Upper lobe of right lung (tissue), 1 donor: Measurements from ENCODE around the gene SEMA7A. TPM values are rescaled to one million over a fixed set of nuclear protein-coding genes. Genes with fewer than 3 reads are reported as not detected.

Experiments used
- ATAC-seq: fragments of 200-7000 bp; cut with Tn5 transposase; one replicate; pipeline ENCODE4 v1.9.1; 2020; ENCODE audit warnings: mild to moderate bottlenecking, moderate library complexity
- DNase-seq: peaks from one replicate; pipeline ENCODE4 v3.0.0-alpha.2; 2020
- H3K27ac ChIP-seq: fragments of 200-600 bp; one replicate; pipeline ENCODE4 v1.8.0; 2022
- H3K27me3 ChIP-seq: fragments of 200-600 bp; one replicate; pipeline ENCODE4 v1.8.0; 2022; ENCODE audit warnings: mild to moderate bottlenecking
- H3K36me3 ChIP-seq: fragments of 200-600 bp; one replicate; pipeline ENCODE4 v1.8.0; 2022
- H3K4me1 ChIP-seq: fragments of 200-600 bp; one replicate; pipeline ENCODE4 v1.8.0; 2022
- H3K4me3 ChIP-seq: fragments of 200-600 bp; one replicate; pipeline ENCODE4 v1.8.0; 2022; ENCODE audit warnings: mild to moderate bottlenecking
- H3K9me3 ChIP-seq: fragments of 200-600 bp; one replicate; pipeline ENCODE4 v1.8.0; 2022
- CTCF ChIP-seq: fragments of 200-600 bp; IDR thresholded peaks from one replicate; pipeline ENCODE4 v1.8.0; 2022; ENCODE audit warnings: antibody characterized with exemption
- intact Hi-C: fragments of 100-400 bp; cut with DNase I; formaldehyde crosslinking; loops from one replicate; pipeline ENCODE4 v1.11.0; 2022
- total RNA-seq: library from RNA; stranded (reverse); fragmentation: NEBNext Ultra II Directional; extraction: Animal tissue kit (Norgen Biotek cat#: 25700); gene quantifications from one replicate; pipeline ENCODE4 v1.2.1, GENCODE V29; 2021
- donor health status: DM: no; HTN: yes; CAD: no; lungs with severe emphysema.

SEMA7A gene
- total RNA-seq, 1 donor from 2014 or later = 5.4 TPM

GRCh38 chr15:74424901-74425528, 8.7 kb downstream of the SEMA7A start:
- Histone ChIP-seq H3K36me3 (no peaks in the 10 kb centered on the region), H3K9me3 (no peaks in the 10 kb centered on the region), H3K27ac (no peak overlapping the region), H3K4me1 (peaks cover 17% of the 10 kb centered on the region), H3K4me3 (no peak overlapping the region), H3K27me3 (peaks cover 3% of the 10 kb centered on the region)
- ATAC-seq = no peak
- no peak for TF ChIP-seq CTCF
- intact Hi-C loops = no loop called here
- no peak for DNase-seq

- Histone ChIP-seq H3K4me3 (no peak overlapping the region), H3K27me3 (no peaks in the 10 kb centered on the region), H3K27ac (no peak overlapping the region), H3K36me3 (no peaks in the 10 kb centered on the region), H3K9me3 (no peaks in the 10 kb centered on the region), H3K4me1 (peaks cover 10% of the 10 kb centered on the region)
- no peak for DNase-seq
- no peak for ATAC-seq
- intact Hi-C loops = no loop called here
- no peak for TF ChIP-seq CTCF
Measured at GRCh38 chr15:74423431-74424257, 10.1 kb downstream of the SEMA7A start.

GRCh38 chr15:74422652-74423430, 10.9 kb downstream of the SEMA7A start:
- Histone ChIP-seq H3K27ac (no peak overlapping the region), H3K9me3 (no peaks in the 10 kb centered on the region), H3K4me1 (peaks cover 10% of the 10 kb centered on the region), H3K4me3 (no peak overlapping the region), H3K36me3 (no peaks in the 10 kb centered on the region), H3K27me3 (no peaks in the 10 kb centered on the region)
- intact Hi-C loops = no loop called here
- TF ChIP-seq CTCF = no peak
- no peak for DNase-seq
- peak; percentile 70 for ATAC-seq

- Histone ChIP-seq H3K4me3 (no peak overlapping the region), H3K27ac (no peak overlapping the region), H3K27me3 (no peaks in the 10 kb centered on the region), H3K9me3 (no peaks in the 10 kb centered on the region), H3K36me3 (no peaks in the 10 kb centered on the region), H3K4me1 (peaks cover 10% of the 10 kb centered on the region)
- TF ChIP-seq CTCF = no peak
- intact Hi-C loops = no loop called here
- ATAC-seq (no peak), DNase-seq (no peak)
Measured at GRCh38 chr15:74422265-74422651, 11.5 kb downstream of the SEMA7A start.

DNA sequence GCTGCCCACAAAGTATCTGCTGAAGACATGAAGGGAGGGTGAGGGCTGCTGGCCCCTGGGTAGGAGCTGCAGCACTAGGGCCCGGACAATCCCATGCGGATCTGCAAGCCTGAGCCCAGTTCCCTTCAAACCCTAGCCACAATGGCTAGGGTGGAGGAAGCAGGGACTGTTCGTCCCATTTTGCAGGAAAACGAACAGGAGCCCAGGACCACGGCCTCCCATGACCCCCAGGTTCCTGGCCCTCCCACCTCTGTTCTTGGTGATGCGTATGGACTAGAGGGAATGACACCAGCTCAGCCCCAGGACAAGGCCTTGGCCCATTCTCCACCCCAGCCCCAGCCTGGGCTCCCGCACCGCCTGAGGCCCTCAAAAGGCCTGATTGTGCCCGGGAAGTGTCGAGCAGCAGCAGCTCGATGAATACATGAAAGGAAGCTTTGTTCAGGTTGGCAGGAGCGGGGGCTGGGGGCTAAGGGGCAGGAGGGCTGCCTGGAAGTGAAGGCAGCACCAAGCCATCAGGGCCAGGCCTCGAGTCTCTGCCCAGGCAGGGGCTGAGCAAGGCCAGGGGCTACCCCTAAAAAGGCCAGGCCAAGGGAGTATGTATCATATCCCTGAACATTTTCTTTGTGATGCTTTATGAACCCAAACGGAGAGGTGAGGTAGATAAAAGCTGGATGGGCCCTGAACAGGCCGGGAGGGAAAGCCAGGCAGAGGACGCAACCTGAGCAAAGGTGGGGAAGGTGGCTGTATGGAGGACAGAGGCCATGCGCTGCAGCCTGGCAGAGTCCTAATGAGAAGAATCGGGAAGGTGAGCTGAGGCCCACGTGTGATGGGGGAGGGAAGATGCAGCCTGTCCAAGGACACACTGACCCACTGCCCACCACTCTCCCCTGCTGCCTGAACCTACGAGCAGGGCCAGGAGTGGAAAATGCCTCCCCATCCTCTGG, 12.2 kb downstream of the SEMA7A start:
- Histone ChIP-seq H3K27ac (no peak overlapping the region), H3K9me3 (no peaks in the 10 kb centered on the region), H3K4me3 (no peak overlapping the region), H3K4me1 (peaks cover 10% of the 10 kb centered on the region), H3K36me3 (no peaks in the 10 kb centered on the region), H3K27me3 (no peaks in the 10 kb centered on the region)
- ATAC-seq (no peak), DNase-seq (no peak)
- no peak for TF ChIP-seq CTCF
- intact Hi-C loops = no loop called here
